ENCODE measurements around the gene EIF3M. TPM values are rescaled to one million over a fixed set of nuclear protein-coding genes. Genes with fewer than 3 reads are reported as not detected.
"Not testable (repeated sequence)": the region's sequence is repeated elsewhere in the genome, so short reads cannot be mapped to it uniquely, and the experiment has no call there.

EIF3M gene
- total RNA-seq, 1 donor from 2014 or later = 348 TPM

GRCh38 chr11:32574421-32574820 lies 9.2 kb upstream of the EIF3M start:
- Mint-ChIP-seq H3K9me3 (no peaks in the 10 kb centered on the region), H3K27me3 (peaks cover 2% of the 10 kb centered on the region), H3K27ac (no peak overlapping the region), H3K4me1 (peaks cover 5% of the 10 kb centered on the region), H3K36me3 (ENCODE audit: low read depth) (no peaks in the 10 kb centered on the region), H3K4me3 (no peak overlapping the region)
- intact Hi-C loops (cut with micrococcal nuclease) = no loop called here
- DNase-seq = no peak

GRCh38 chr11:32575070-32575469 lies 8.6 kb upstream of the EIF3M start:
- DNase-seq = no peak
- H3K4me3 Mint-ChIP-seq = no peak overlapping the region
- H3K9me3 Mint-ChIP-seq = no peaks in the 10 kb centered on the region
- no peaks in the 10 kb centered on the region for H3K36me3 Mint-ChIP-seq (ENCODE audit: low read depth)
- no peak overlapping the region for H3K27ac Mint-ChIP-seq
- peaks cover 2% of the 10 kb centered on the region for H3K27me3 Mint-ChIP-seq
- intact Hi-C loops (cut with micrococcal nuclease) = no loop called here
- H3K4me1 Mint-ChIP-seq = peaks cover 5% of the 10 kb centered on the region

- no peaks in the 10 kb centered on the region for H3K9me3 Mint-ChIP-seq
- peaks cover 2% of the 10 kb centered on the region for H3K27me3 Mint-ChIP-seq
- H3K4me3 Mint-ChIP-seq = no peak overlapping the region
- H3K36me3 Mint-ChIP-seq (ENCODE audit: low read depth) = no peaks in the 10 kb centered on the region
- intact Hi-C loops (cut with micrococcal nuclease) = no loop called here
- H3K4me1 Mint-ChIP-seq = peaks cover 3% of the 10 kb centered on the region
- H3K27ac Mint-ChIP-seq = no peak overlapping the region
- no peak for DNase-seq
Observed at GRCh38 chr11:32576456-32576855, 7.2 kb upstream of the EIF3M start.

DNA sequence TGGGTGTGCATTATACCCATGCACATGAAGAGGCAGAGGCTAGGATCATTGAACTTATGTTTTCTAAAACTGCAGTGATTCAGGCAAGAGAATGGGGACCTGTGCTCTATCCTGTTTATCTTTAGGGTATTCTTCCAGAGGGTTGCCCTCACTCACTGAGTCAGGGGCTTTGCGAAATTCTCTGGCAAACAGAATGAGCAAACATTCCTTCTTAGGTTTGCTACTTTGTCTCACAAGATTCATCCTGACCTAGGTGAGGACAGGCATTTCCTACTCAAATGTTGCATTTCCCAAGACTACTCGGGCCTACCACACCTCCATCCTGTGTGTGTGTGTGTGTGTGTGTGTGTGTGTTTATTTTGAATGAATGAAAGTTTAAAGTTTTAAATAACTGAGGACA lies 2.7 kb upstream of the EIF3M start:
- Mint-ChIP-seq H3K4me3 (no peak overlapping the region), H3K4me1 (peaks cover 12% of the 10 kb centered on the region), H3K27me3 (peaks cover 2% of the 10 kb centered on the region), H3K36me3 (ENCODE audit: low read depth) (peaks cover 15% of the 10 kb centered on the region), H3K9me3 (peaks cover 2% of the 10 kb centered on the region), H3K27ac (no peak overlapping the region)
- DNase-seq = no peak
- intact Hi-C loops (cut with micrococcal nuclease) = loop anchor here (5.0 to 10.0 kb wide), 6 partner anchors 214 to 1076 kb away; partner anchors contain the start of genes CCDC73, DEPDC7, ELP4 and HIPK3

GRCh38 chr11:32581556-32581955 lies 2.1 kb upstream of the EIF3M start:
- intact Hi-C loops (cut with micrococcal nuclease) = loop anchor here (5.0 to 10.0 kb wide), 6 partner anchors 213 to 1077 kb away; partner anchors contain the start of genes CCDC73, DEPDC7, ELP4 and HIPK3
- peaks cover 16% of the 10 kb centered on the region for H3K4me1 Mint-ChIP-seq
- no peak for DNase-seq
- H3K27ac Mint-ChIP-seq = no peak overlapping the region
- H3K9me3 Mint-ChIP-seq = peaks cover 2% of the 10 kb centered on the region
- peaks cover 2% of the 10 kb centered on the region for H3K27me3 Mint-ChIP-seq
- H3K4me3 Mint-ChIP-seq = no peak overlapping the region
- peaks cover 19% of the 10 kb centered on the region for H3K36me3 Mint-ChIP-seq (ENCODE audit: low read depth)

GRCh38 chr11:32584921-32585320 lies 1.3 kb downstream of the EIF3M start:
- Mint-ChIP-seq H3K4me1 (peaks cover 27% of the 10 kb centered on the region), H3K4me3 (peak overlapping the region; percentile 98), H3K27ac (peak overlapping the region; percentile 98), H3K9me3 (peaks cover 2% of the 10 kb centered on the region), H3K36me3 (ENCODE audit: low read depth) (peaks cover 38% of the 10 kb centered on the region), H3K27me3 (no peaks in the 10 kb centered on the region)
- intact Hi-C loops (cut with micrococcal nuclease) = loop anchor here (1.0 to 10.0 kb wide), 8 partner anchors 210 to 1080 kb away; partner anchors contain the start of genes CCDC73, CSTF3, DEPDC7 and ELP4
- no peak for DNase-seq

GRCh38 chr11:32586576-32587190 lies 3.1 kb downstream of the EIF3M start:
- peaks cover 52% of the 10 kb centered on the region for H3K36me3 Mint-ChIP-seq (ENCODE audit: low read depth)
- H3K9me3 Mint-ChIP-seq = peaks cover 2% of the 10 kb centered on the region
- H3K27ac Mint-ChIP-seq = peak overlapping the region; percentile 16
- no peak for DNase-seq
- intact Hi-C loops (cut with micrococcal nuclease) = loop anchor here (10.0 kb wide), 4 partner anchors 208 to 1082 kb away; partner anchors contain the start of genes CCDC73, DEPDC7, ELP4 and IMMP1L
- no peaks in the 10 kb centered on the region for H3K27me3 Mint-ChIP-seq
- peak overlapping the region; percentile 30 for H3K4me3 Mint-ChIP-seq
- H3K4me1 Mint-ChIP-seq = peaks cover 28% of the 10 kb centered on the region

- no peak overlapping the region for H3K4me3 Mint-ChIP-seq
- peaks cover 20% of the 10 kb centered on the region for H3K4me1 Mint-ChIP-seq
- intact Hi-C loops (cut with micrococcal nuclease) = no loop called here
- no peak overlapping the region for H3K27ac Mint-ChIP-seq
- DNase-seq = no peak
- peaks cover 76% of the 10 kb centered on the region for H3K36me3 Mint-ChIP-seq (ENCODE audit: low read depth)
- no peaks in the 10 kb centered on the region for H3K27me3 Mint-ChIP-seq
- no peaks in the 10 kb centered on the region for H3K9me3 Mint-ChIP-seq
Observed at GRCh38 chr11:32594272-32594671, 10.6 kb downstream of the EIF3M start.

GRCh38 chr11:32596114-32596513 lies 12.5 kb downstream of the EIF3M start:
- not testable (repeated sequence) for DNase-seq, H3K9me3 Mint-ChIP-seq, H3K4me3 Mint-ChIP-seq, H3K27me3 Mint-ChIP-seq
- Mint-ChIP-seq H3K27ac (peak overlapping the region; percentile 5), H3K36me3 (ENCODE audit: low read depth) (peaks cover 68% of the 10 kb centered on the region), H3K4me1 (peaks cover 20% of the 10 kb centered on the region)
- intact Hi-C loops (cut with micrococcal nuclease) = loop anchor here (5.0 kb wide), 1 partner anchor 661 kb away; the partner anchor contains the start of gene HIPK3

GRCh38 chr11:32597921-32598320 lies 14.3 kb downstream of the EIF3M start:
- intact Hi-C loops (cut with micrococcal nuclease) = loop anchor here (5.0 kb wide), 1 partner anchor 659 kb away; the partner anchor contains the start of gene HIPK3
- Mint-ChIP-seq H3K4me3 (no peak overlapping the region), H3K4me1 (peaks cover 13% of the 10 kb centered on the region), H3K9me3 (no peaks in the 10 kb centered on the region), H3K27me3 (no peaks in the 10 kb centered on the region), H3K27ac (peak overlapping the region; percentile 1), H3K36me3 (ENCODE audit: low read depth) (peaks cover 63% of the 10 kb centered on the region)
- DNase-seq = no peak

DNA sequence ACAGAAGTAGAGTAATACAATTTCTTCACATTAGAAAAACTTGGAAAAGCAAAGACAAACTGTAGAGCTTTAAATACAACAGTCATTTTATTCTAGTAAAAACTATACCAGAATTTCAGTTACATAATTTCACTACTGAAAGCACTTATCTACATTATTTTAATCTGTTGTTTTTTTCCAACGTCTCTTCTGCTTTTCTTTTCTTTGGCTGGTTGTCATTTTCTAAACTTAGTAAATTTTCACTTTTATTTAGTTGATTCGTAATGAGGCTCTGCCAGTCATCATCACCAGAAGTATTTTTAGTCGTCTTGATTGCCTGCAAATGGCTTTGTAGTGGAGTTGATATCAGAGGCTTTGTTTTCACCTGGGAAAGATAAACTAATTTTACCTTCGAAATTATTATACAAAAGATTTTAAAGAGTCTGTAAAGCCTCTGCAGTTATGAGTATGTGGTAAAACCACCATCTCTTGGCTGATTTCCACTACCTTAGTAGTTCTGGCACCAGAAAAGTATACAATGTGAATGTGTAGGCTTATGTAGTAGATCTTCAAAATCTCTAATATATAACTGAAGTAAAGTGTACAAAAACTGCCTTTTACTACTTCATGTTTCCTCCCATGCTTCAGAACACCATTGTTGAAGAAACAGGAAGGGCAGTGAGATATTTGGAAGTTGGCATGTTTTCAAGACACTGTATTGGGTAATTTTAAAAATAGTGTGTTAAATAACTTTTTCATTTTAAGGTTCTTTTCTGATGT lies 19.2 kb downstream of the EIF3M start:
- H3K27me3 Mint-ChIP-seq = no peaks in the 10 kb centered on the region
- H3K4me1 Mint-ChIP-seq = no peaks in the 10 kb centered on the region
- peaks cover 5% of the 10 kb centered on the region for H3K9me3 Mint-ChIP-seq
- no peak for DNase-seq
- H3K4me3 Mint-ChIP-seq = no peak overlapping the region
- intact Hi-C loops (cut with micrococcal nuclease) = no loop called here
- H3K36me3 Mint-ChIP-seq (ENCODE audit: low read depth) = peaks cover 55% of the 10 kb centered on the region
- peak overlapping the region; percentile 23 for H3K27ac Mint-ChIP-seq

DNA sequence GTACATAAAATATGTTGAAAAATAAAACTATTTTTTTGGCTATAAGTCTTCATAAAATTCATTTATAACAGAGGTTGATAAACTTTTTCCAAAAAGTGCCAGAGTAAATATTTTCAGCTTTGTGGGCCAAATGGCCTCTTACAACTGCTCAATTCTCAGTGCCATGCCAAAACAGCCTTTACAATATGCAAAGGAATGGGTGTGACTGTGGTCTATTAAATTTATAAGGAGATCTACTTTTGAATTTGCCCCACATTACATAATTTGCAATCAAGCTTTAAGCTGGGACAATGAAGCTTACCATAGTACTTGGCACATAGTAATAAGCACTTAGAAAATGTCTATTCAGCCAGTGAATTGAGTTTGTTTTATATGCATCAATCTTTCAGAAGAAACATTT lies 22.6 kb downstream of the EIF3M start:
- Mint-ChIP-seq H3K4me3 (no peak overlapping the region), H3K27ac (no peak overlapping the region), H3K4me1 (peaks cover 1% of the 10 kb centered on the region), H3K36me3 (ENCODE audit: low read depth) (peaks cover 65% of the 10 kb centered on the region), H3K9me3 (peaks cover 9% of the 10 kb centered on the region), H3K27me3 (no peaks in the 10 kb centered on the region)
- no peak for DNase-seq
- intact Hi-C loops (cut with micrococcal nuclease) = no loop called here

- H3K4me3 Mint-ChIP-seq; intact Hi-C loops (cut with micrococcal nuclease); H3K4me1 Mint-ChIP-seq; H3K27ac Mint-ChIP-seq; DNase-seq; H3K27me3 Mint-ChIP-seq; H3K9me3 Mint-ChIP-seq: not testable (repeated sequence)
- peaks cover 47% of the 10 kb centered on the region for H3K36me3 Mint-ChIP-seq (ENCODE audit: low read depth)
Observed at GRCh38 chr11:32608826-32609225, 25.2 kb downstream of the EIF3M start.

DNA sequence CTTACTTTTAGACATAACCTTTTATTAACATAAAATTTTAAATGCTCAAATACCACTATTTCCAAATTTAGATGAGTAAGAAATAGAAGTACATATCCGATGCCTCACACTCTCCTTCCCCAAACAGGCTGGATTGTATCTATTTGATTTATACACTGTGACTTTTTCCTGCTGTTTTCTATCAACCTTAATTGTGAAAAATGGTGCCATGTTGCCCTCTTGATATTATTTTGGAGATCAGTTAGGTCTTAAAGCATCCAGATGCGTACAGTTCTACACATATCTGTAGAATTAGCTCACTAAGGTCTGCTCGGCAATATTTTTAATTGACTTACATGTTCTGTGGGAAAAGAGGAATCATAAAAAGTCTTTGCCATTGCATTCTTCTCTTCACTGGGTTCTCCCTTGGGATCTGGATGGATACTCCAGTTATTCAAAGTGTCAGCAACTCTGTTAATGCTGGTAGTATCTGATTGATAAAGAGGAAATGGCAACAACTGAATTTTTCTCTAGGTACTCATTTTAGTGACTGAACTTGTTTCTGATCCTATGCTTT lies 27.2 kb downstream of the EIF3M start:
- Mint-ChIP-seq H3K36me3 (ENCODE audit: low read depth) (peaks cover 34% of the 10 kb centered on the region), H3K4me3 (no peak overlapping the region), H3K27ac (no peak overlapping the region), H3K27me3 (peaks cover 3% of the 10 kb centered on the region), H3K9me3 (peaks cover 9% of the 10 kb centered on the region), H3K4me1 (peaks cover 1% of the 10 kb centered on the region)
- intact Hi-C loops (cut with micrococcal nuclease) = no loop called here
- no peak for DNase-seq
